Gastroesophageal sphincter (tissue), 3 donors: Measurements from ENCODE around the gene MCF2L2.

ENCODE experiments used
- CTCF ChIP-seq, 4 experiments: fragments of 200-600 bp in 2 of 4; fragments of 450-650 bp in 2 of 4; sonication (generic) in 1 of 4; IDR thresholded peaks; one replicate each; pipeline ENCODE4 v1.5.1; 2017 to 2019; ENCODE audit warnings: antibody characterized with exemption in 4 of 4, mild to moderate bottlenecking in 2 of 4, moderate library complexity in 2 of 4
- EP300 ChIP-seq: sonication (generic); formaldehyde crosslinking; IDR thresholded peaks from one replicate; pipeline ENCODE4 v1.6.1; 2017; ENCODE audit warnings: antibody characterized with exemption, mild to moderate bottlenecking
- POLR2A ChIP-seq, 2 donors: fragments of 450-650 bp; IDR thresholded peaks; one replicate each; pipeline ENCODE4 v1.6.1; 2017; ENCODE audit warnings: antibody characterized with exemption in 2 of 2, mild to moderate bottlenecking in 2 of 2, moderate library complexity in 1 of 2
- POLR2AphosphoS5 ChIP-seq: sonication (generic); formaldehyde crosslinking; IDR thresholded peaks from one replicate; pipeline ENCODE4 v1.6.1; 2017; ENCODE audit warnings: antibody characterized with exemption

- TF ChIP-seq EP300 (no peak), POLR2AphosphoS5 (no peak), CTCF (IDR thresholded peaks at IDR 0.05) (no peak), POLR2A (IDR thresholded peaks at IDR 0.05) (no peak)
Observed at GRCh38 chr3:183180784-183181295, 247.6 kb downstream of the MCF2L2 start.
